A549 (cell line): ENCODE measurements around the gene HOXB3. TPM values are rescaled to one million over a fixed set of nuclear protein-coding genes. Genes with fewer than 3 reads are reported as not detected.

Experiments
- ATAC-seq, 2 experiments: fragments of 200-7000 bp in 1 of 2; fragments of >200 bp in 1 of 2; cut with Nextera tagmentation in 1 of 2; cut with Tn5 transposase in 1 of 2; 3 replicates each; pipeline versions ENCODE4 v1.8.0 to v1.9.1; 2018 to 2020; ENCODE audit warnings: mild to moderate bottlenecking in 1 of 2, moderate library complexity in 1 of 2
- CTCF ChIA-PET: fragments of 300-600 bp; sonication (Branson Sonifier 250); formaldehyde crosslinking; extraction: SDS; loops from one replicate; lab custom pipeline; 2021; ENCODE audit warnings: antibody characterized with exemption, inconsistent platforms; lab: Yijun Ruan, JAX
- POLR2A ChIA-PET: fragments of 350-600 bp; formaldehyde crosslinking; extraction: SDS; loops from one replicate; lab custom pipeline; 2021; ENCODE audit warnings: antibody characterized with exemption, inconsistent platforms; lab: Yijun Ruan, JAX
- DNase-seq, 2 experiments: peaks; one replicate each; pipeline versions ENCODE4 v3.0.0 to v3.0.0-alpha.2; 2011 to 2016; ENCODE audit warnings: low read depth in 1 of 2, low spot score in 1 of 2
- FAIRE-seq: peaks from 2 replicates; lab custom pipeline; 2011; peaks lifted over from hg19 to GRCh38; lab: Jason Lieb, UNC
- H3K27ac ChIP-seq, 2 experiments: fragments of >200 bp; sonication (Bioruptor Twin); formaldehyde crosslinking; 3 replicates each; pipeline ENCODE4 v1.5.1; 2016 to 2017
- H3K4me1 ChIP-seq: fragments of >200 bp; sonication (Bioruptor Twin); formaldehyde crosslinking; 3 replicates; pipeline ENCODE4 v1.6.1; 2016
- H3K4me2 ChIP-seq: fragments of >200 bp; sonication (Bioruptor Twin); formaldehyde crosslinking; 3 replicates; pipeline ENCODE4 v1.6.1; 2016
- H3K4me3 ChIP-seq: fragments of >200 bp; sonication (Bioruptor Twin); formaldehyde crosslinking; 3 replicates; pipeline ENCODE4 v1.5.1; 2016
- H3K9me3 ChIP-seq: fragments of >200 bp; sonication (Bioruptor Twin); formaldehyde crosslinking; 3 replicates; pipeline ENCODE4 v1.6.1; 2016
- CBX2 ChIP-seq: fragments of 200-600 bp; sonication (generic); IDR thresholded peaks from 2 replicates; pipeline ENCODE4 v1.6.1; 2016; ENCODE audit warnings: low read depth, mild to moderate bottlenecking, borderline replicate concordance
- EHF ChIP-seq: fragments of 250-450 bp; sonication (Bioruptor Pico); IDR thresholded peaks from 2 replicates; pipeline ENCODE4 v1.5.0; 2020; ENCODE audit warnings: mild to moderate bottlenecking
- EHMT2 ChIP-seq: fragments of 200-600 bp; sonication (generic); IDR thresholded peaks from 2 replicates; pipeline ENCODE4 v1.6.1; 2016; ENCODE audit warnings: antibody characterized with exemption, low read depth, mild to moderate bottlenecking, moderate library complexity
- EP300 ChIP-seq, 2 experiments: fragments of >200 bp; sonication (Bioruptor Twin); formaldehyde crosslinking; IDR thresholded peaks; 2 replicates in 1 of 2; 3 replicates in 1 of 2; pipeline ENCODE4 v1.6.1; 2016 to 2017
- ESRRA ChIP-seq: fragments of 150-350 bp; IDR thresholded peaks from 2 replicates; pipeline ENCODE4 v1.6.1; 2014; ENCODE audit warnings: mild to moderate bottlenecking, low read length, borderline replicate concordance
- FOSL2 ChIP-seq, 2 experiments: fragments of 450-650 bp in 1 of 2; fragments of >200 bp in 1 of 2; sonication (Bioruptor Twin) in 1 of 2; formaldehyde crosslinking; IDR thresholded peaks; 2 replicates each; pipeline versions ENCODE4 v1.5.0 to v1.6.1; 2016 to 2020; ENCODE audit warnings: mild to moderate bottlenecking in 1 of 2, moderate library complexity in 1 of 2
- FOXS1 ChIP-seq: fragments of 250-450 bp; sonication (Bioruptor Pico); IDR thresholded peaks from 2 replicates; pipeline ENCODE4 v1.5.0; 2020; ENCODE audit warnings: mild to moderate bottlenecking, moderate library complexity
- GATA3 ChIP-seq: IDR thresholded peaks from 2 replicates; pipeline ENCODE4 v1.6.1; 2012; ENCODE audit warnings: borderline replicate concordance
- HEYL ChIP-seq: fragments of 250-450 bp; sonication (Bioruptor Pico); IDR thresholded peaks from 2 replicates; pipeline ENCODE4 v1.8.0; 2021; ENCODE audit warnings: mild to moderate bottlenecking, moderate library complexity
- MAZ ChIP-seq: fragments of 150-350 bp; IDR thresholded peaks from 2 replicates; pipeline ENCODE4 v1.6.1; 2014; ENCODE audit warnings: antibody characterized with exemption, low read depth, low read length, borderline replicate concordance
- NFE2L2 ChIP-seq: fragments of 150-350 bp; conservative IDR thresholded peaks from 2 replicates; pipeline ENCODE4 v1.6.1; 2014; ENCODE audit warnings: low read length
- POLR2A ChIP-seq: IDR thresholded peaks from 2 replicates; pipeline ENCODE4 v1.6.1; 2012; ENCODE audit warnings: mild to moderate bottlenecking, low read length
- RAD21 ChIP-seq, 2 experiments: fragments of >200 bp in 1 of 2; sonication (Bioruptor Twin) in 1 of 2; formaldehyde crosslinking in 1 of 2; IDR thresholded peaks in 1 of 2; conservative IDR thresholded peaks in 1 of 2; 2 replicates in 1 of 2; 3 replicates in 1 of 2; pipeline ENCODE4 v1.6.1; 2012 to 2018; ENCODE audit warnings: inconsistent platforms in 1 of 2
- RARB ChIP-seq: fragments of 250-450 bp; sonication (Bioruptor Pico); IDR thresholded peaks from 2 replicates; pipeline ENCODE4 v1.8.0; 2021; ENCODE audit warnings: mild to moderate bottlenecking, moderate library complexity
- RCOR1 ChIP-seq: fragments of 150-350 bp; IDR thresholded peaks from 2 replicates; pipeline ENCODE4 v1.6.1; 2014; ENCODE audit warnings: antibody characterized with exemption, low read length, low read depth
- REST ChIP-seq: fragments of 200-600 bp; sonication (generic); IDR thresholded peaks from 2 replicates; pipeline ENCODE4 v1.6.1; 2016; ENCODE audit warnings: antibody characterized with exemption, mild to moderate bottlenecking, moderate library complexity
- SMC3 ChIP-seq: fragments of >200 bp; sonication (Bioruptor Twin); formaldehyde crosslinking; IDR thresholded peaks from 3 replicates; pipeline ENCODE4 v1.6.1; 2018; ENCODE audit warnings: inconsistent platforms
- TFCP2L1 ChIP-seq: fragments of 250-450 bp; sonication (Bioruptor Pico); IDR thresholded peaks from 2 replicates; pipeline ENCODE4 v1.5.0; 2021; ENCODE audit warnings: mild to moderate bottlenecking
- ZC3H11A ChIP-seq: fragments of 450-650 bp; IDR thresholded peaks from 2 replicates; pipeline ENCODE4 v1.6.1; 2014; ENCODE audit warnings: antibody characterized with exemption, mild to moderate bottlenecking
- WGBS: methylation state at CpG from one replicate; pipeline ENCODE4 v1.1.6; 2017; ENCODE audit errors: missing lambda C conversion rate; 5-methylcytosine and 5-hydroxymethylcytosine counted together
- polyA plus RNA-seq, 4 experiments: library from polyadenylated mRNA; depleted of rRNA in 3 of 4; stranded (reverse); fragments of >200 nt; fragmentation: RNase III in 1 of 4; extraction: RNeasy Plus Mini Kit Qiagen cat#74134 plus additional on column Dnase treatment in 1 of 4; gene quantifications; 2 replicates in 3 of 4; 3 replicates in 1 of 4; pipeline ENCODE4 v1.2.3, GENCODE V29; 2011 to 2017
- TF ChIP-seq, protein P1 (sequence below): IDR thresholded peaks from 2 replicates; pipeline ENCODE4 v1.6.1; 2012; ENCODE audit warnings: low read depth, borderline replicate concordance
- TF ChIP-seq, protein P2 (sequence below): fragments of >200 bp; sonication (Bioruptor Twin); formaldehyde crosslinking; IDR thresholded peaks from 3 replicates; pipeline ENCODE4 v1.6.1; 2016
- TF ChIP-seq, protein P3 (sequence below): fragments of >200 bp; sonication (Bioruptor Twin); formaldehyde crosslinking; IDR thresholded peaks from 2 replicates; pipeline ENCODE4 v1.6.1; 2016
- TF ChIP-seq, protein P4 (sequence below): IDR thresholded peaks from 2 replicates; pipeline ENCODE4 v1.6.1; 2012
- TF ChIP-seq, protein P5 (sequence below): IDR thresholded peaks from 2 replicates; pipeline ENCODE4 v1.6.1; 2012
- TF ChIP-seq, protein P6 (sequence below): fragments of 450-650 bp; IDR thresholded peaks from 2 replicates; pipeline ENCODE4 v1.6.1; 2014; ENCODE audit warnings: antibody characterized with exemption

Gene HOXB3
- polyA plus RNA-seq, 2 of the 4 experiments (the other 2 are of a cell fraction) = 8.6 to 17.0 TPM

GRCh38 chr17:48549914-48550501, 40.0 kb downstream of the HOXB3 start:
- 89% methylated on average over 18 of the region's 18 CpGs for WGBS
- H3K27ac ChIP-seq = no peak overlapping the region
- peaks cover 26% of the 10 kb centered on the region for H3K4me1 ChIP-seq
- no peak overlapping the region for H3K4me2 ChIP-seq
- no peaks in the 10 kb centered on the region for H3K9me3 ChIP-seq
- TF ChIP-seq EP300 (IDR thresholded peaks at IDR 0.05) (no peak), SMC3 (no peak), EHF (no peak), RAD21 (conservative IDR thresholded peaks at IDR 0.05 in 1 of 2, IDR thresholded peaks at IDR 0.05 in 1 of 2) (no peak), RCOR1 (no peak), HEYL (no peak), EHMT2 (no peak), TFCP2L1 (no peak), RARB (no peak), GATA3 (no peak), REST (no peak), FOSL2 (IDR thresholded peaks at IDR 0.05) (no peak), FOSL2 (CRISPR knock-in tag; IDR thresholded peaks at IDR 0.05) (no peak), MAZ (no peak), CBX2 (no peak), ESRRA (no peak)
- TF ChIP-seq, protein P1, sequence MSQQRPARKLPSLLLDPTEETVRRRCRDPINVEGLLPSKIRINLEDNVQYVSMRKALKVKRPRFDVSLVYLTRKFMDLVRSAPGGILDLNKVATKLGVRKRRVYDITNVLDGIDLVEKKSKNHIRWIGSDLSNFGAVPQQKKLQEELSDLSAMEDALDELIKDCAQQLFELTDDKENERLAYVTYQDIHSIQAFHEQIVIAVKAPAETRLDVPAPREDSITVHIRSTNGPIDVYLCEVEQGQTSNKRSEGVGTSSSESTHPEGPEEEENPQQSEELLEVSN = no peak
- TF ChIP-seq, protein P2, sequence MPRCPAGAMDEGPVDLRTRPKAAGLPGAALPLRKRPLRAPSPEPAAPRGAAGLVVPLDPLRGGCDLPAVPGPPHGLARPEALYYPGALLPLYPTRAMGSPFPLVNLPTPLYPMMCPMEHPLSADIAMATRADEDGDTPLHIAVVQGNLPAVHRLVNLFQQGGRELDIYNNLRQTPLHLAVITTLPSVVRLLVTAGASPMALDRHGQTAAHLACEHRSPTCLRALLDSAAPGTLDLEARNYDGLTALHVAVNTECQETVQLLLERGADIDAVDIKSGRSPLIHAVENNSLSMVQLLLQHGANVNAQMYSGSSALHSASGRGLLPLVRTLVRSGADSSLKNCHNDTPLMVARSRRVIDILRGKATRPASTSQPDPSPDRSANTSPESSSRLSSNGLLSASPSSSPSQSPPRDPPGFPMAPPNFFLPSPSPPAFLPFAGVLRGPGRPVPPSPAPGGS = no peak
- TF ChIP-seq, protein P3, sequence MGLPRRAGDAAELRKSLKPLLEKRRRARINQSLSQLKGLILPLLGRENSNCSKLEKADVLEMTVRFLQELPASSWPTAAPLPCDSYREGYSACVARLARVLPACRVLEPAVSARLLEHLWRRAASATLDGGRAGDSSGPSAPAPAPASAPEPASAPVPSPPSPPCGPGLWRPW = no peak
- no peak for FAIRE-seq
- DNase-seq = no peak
- H3K4me3 ChIP-seq = no peak overlapping the region
- no peak for ATAC-seq
- ChIA-PET POLR2A (no interaction called here), CTCF (interaction anchor here (1.1 kb wide), 1 partner anchor 57 kb away, joined by 4 read pairs; no protein-coding TSS in a partner anchor)

- WGBS = 46% methylated on average over 3 of the region's 3 CpGs
- ChIA-PET CTCF (interaction anchor here (0.6 to 1.1 kb wide), 2 partner anchors 57 to 470 kb away, joined by 3 to 4 read pairs; no protein-coding TSS in a partner anchor), POLR2A (no interaction called here)
- ATAC-seq (no peak), DNase-seq (no peak), FAIRE-seq (no peak)
- Histone ChIP-seq H3K4me3 (no peak overlapping the region), H3K27ac (no peak overlapping the region), H3K9me3 (no peaks in the 10 kb centered on the region), H3K4me2 (no peak overlapping the region), H3K4me1 (peaks cover 26% of the 10 kb centered on the region)
- TF ChIP-seq ESRRA (no peak), SMC3 (no peak), FOXS1 (CRISPR knock-in tag) (no peak), RAD21 (conservative IDR thresholded peaks at IDR 0.05 in 1 of 2, IDR thresholded peaks at IDR 0.05 in 1 of 2) (no peak), ZC3H11A (no peak), RARB (no peak), POLR2A (no peak), CBX2 (no peak), NFE2L2 (no peak)
- TF ChIP-seq, protein P4, sequence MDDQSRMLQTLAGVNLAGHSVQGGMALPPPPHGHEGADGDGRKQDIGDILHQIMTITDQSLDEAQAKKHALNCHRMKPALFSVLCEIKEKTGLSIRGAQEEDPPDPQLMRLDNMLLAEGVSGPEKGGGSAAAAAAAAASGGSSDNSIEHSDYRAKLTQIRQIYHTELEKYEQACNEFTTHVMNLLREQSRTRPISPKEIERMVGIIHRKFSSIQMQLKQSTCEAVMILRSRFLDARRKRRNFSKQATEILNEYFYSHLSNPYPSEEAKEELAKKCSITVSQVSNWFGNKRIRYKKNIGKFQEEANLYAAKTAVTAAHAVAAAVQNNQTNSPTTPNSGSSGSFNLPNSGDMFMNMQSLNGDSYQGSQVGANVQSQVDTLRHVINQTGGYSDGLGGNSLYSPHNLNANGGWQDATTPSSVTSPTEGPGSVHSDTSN = no peak
- TF ChIP-seq, protein P3 = no peak
- TF ChIP-seq, protein P5, sequence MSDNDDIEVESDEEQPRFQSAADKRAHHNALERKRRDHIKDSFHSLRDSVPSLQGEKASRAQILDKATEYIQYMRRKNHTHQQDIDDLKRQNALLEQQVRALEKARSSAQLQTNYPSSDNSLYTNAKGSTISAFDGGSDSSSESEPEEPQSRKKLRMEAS = no peak
- TF ChIP-seq, protein P6, sequence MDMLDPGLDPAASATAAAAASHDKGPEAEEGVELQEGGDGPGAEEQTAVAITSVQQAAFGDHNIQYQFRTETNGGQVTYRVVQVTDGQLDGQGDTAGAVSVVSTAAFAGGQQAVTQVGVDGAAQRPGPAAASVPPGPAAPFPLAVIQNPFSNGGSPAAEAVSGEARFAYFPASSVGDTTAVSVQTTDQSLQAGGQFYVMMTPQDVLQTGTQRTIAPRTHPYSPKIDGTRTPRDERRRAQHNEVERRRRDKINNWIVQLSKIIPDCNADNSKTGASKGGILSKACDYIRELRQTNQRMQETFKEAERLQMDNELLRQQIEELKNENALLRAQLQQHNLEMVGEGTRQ = no peak
These were observed 40.8 kb downstream of the HOXB3 start for GRCh38 chr17:48549281-48549630.
